Subcutaneous abdominal adipose tissue (tissue), 5 donors: Measurements from ENCODE around the gene VGLL4.

Experiments used
- H3K27ac ChIP-seq: one replicate; pipeline ENCODE4 v1.7.0; 2013; ENCODE audit warnings: low read depth, mild to moderate bottlenecking, inconsistent platforms, low read length, moderate library complexity
- H3K27me3 ChIP-seq, 5 donors: one replicate each; pipeline ENCODE4 v1.7.0; 2013; ENCODE audit warnings: low read length in 5 of 5, inconsistent platforms in 1 of 5; ENCODE audit not compliant: control insufficient read depth in 5 of 5, insufficient read depth in 4 of 5
- H3K36me3 ChIP-seq, 5 donors: one replicate each; pipeline ENCODE4 v1.7.0; 2013; ENCODE audit warnings: low read length in 5 of 5; ENCODE audit not compliant: control insufficient read depth in 5 of 5, insufficient read depth in 5 of 5
- H3K4me1 ChIP-seq, 5 donors: one replicate each; pipeline ENCODE4 v1.7.0; 2013; ENCODE audit warnings: low read length in 5 of 5, mild to moderate bottlenecking in 3 of 5, moderate library complexity in 1 of 5; ENCODE audit not compliant: control insufficient read depth in 5 of 5, insufficient read depth in 5 of 5
- H3K4me3 ChIP-seq, 5 donors: one replicate each; pipeline ENCODE4 v1.7.0; 2013; ENCODE audit warnings: low read length in 5 of 5, low read depth in 1 of 5
- H3K9ac ChIP-seq, 5 donors: one replicate each; pipeline ENCODE4 v1.7.0; 2013; ENCODE audit warnings: low read length in 5 of 5, mild to moderate bottlenecking in 4 of 5, moderate library complexity in 3 of 5
- H3K9me3 ChIP-seq, 5 donors: one replicate each; pipeline ENCODE4 v1.7.0; 2013; ENCODE audit warnings: low read length in 5 of 5; ENCODE audit not compliant: control insufficient read depth in 5 of 5
- donor health status: healthy.
- donor health status: healthy.
- donor health status: healthy.
- donor health status: healthy.
- donor health status: healthy.

Gene VGLL4

DNA sequence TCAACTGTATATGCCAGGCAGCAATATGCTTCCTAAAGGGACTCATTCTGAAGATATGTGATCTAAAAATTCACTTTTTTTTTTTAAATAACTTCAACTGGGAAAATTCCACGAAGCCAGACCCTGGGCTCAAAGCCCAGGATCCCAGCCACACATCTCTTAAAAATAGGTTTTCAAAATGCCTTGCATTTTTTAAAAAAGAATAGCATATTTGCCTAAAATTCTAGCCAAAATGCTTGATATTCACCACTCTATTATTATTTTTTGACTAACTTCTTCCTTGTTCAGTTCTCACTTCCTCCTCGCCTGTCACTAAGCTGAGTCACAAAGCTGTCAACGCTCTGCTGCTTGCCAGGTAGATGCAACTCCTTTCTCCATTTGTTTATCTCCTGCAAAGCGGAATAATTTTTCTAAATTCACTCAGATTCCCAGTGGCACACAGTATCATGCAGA lies 28.0 kb upstream of the VGLL4 start:
- Histone ChIP-seq H3K9me3 (no peaks in the 10 kb centered on the region), H3K4me3 (no peak overlapping the region), H3K27ac (no peak overlapping the region), H3K9ac (no peak overlapping the region), H3K36me3 (peaks cover 0 to 5% (median 0%) of the 10 kb centered on the region in 5 donors), H3K4me1 (peaks cover 2 to 20% (median 18%) of the 10 kb centered on the region in 5 donors), H3K27me3 (no peaks in the 10 kb centered on the region)

DNA sequence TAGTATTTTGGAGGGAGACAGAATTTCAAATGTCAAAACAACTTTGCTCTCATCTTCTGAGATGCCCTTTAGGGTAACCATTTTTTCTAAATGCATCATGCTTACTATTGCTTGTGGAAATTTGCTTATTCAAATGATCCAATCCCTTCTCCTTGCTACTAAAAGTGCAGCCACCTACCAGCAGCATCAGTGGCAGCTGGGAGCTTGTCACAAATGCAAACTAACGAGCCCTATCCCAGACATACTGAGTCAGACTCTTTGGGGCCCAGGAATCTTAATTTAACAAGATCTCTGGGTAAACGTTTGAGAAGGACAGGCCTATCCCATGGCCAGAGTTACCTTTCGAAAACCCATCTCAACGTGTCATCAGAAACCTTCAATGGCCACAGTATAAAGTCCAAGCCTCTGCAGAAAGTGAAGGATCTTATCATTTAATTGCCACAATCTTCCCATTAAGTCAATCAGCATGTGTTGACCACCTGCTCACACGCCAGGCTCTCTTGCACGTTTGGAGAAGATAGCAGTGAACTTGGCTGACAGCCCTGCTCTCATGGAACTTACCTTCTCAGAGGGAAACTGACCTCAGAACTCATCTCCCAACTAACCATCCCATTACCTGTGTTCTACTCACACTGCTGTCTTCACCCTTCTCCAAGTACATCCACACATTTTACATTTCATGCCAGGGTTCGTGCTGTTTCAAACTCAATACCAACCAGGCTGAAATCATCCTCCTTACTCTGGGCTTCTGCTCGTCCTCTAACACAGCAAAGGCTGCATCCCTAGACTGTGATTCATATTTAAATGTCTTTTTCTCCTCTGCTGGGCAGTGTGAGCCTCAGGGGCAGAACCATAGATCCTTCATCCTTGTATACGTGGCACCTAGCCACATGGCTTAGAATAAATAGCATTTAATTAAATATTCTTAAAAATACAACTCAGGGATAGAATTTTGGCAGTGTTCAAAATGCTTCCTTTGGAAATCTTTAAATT lies 24.8 kb upstream of the VGLL4 start:
- H3K27me3 ChIP-seq = no peaks in the 10 kb centered on the region
- no peak overlapping the region for H3K4me3 ChIP-seq
- peaks cover 2 to 20% (median 18%) of the 10 kb centered on the region in 5 donors for H3K4me1 ChIP-seq

DNA sequence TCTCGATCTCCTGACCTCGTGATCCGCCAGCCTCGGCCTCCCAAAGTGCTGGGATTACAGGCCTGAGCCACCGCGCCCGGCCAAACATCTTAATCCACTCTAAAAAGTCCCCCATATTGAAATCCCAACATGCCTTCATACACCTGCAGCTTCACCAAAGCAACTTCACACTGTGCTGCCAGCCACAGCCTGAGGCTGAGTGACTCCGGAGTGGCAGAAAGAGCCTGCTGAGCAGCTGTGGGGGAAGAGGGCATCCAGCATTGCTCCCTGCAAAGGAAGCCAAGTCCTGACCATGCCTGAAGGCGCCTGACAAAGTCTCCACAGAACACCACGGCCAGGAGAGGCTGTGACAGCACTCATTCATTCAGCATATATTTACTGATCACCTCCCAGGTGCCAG lies 21.6 kb upstream of the VGLL4 start:
- Histone ChIP-seq H3K4me1 (peaks cover 0 to 7% (median 5%) of the 10 kb centered on the region in 5 donors), H3K9me3 (peaks cover 0 to 5% (median 0%) of the 10 kb centered on the region in 5 donors), H3K4me3 (no peak overlapping the region)

More for the DNA sequence above, 24.8 kb upstream of the VGLL4 start:
- Histone ChIP-seq H3K36me3 (peaks cover 0 to 5% (median 0%) of the 10 kb centered on the region in 5 donors), H3K9ac (no peak overlapping the region), H3K27ac (no peak overlapping the region), H3K9me3 (no peaks in the 10 kb centered on the region)

DNA sequence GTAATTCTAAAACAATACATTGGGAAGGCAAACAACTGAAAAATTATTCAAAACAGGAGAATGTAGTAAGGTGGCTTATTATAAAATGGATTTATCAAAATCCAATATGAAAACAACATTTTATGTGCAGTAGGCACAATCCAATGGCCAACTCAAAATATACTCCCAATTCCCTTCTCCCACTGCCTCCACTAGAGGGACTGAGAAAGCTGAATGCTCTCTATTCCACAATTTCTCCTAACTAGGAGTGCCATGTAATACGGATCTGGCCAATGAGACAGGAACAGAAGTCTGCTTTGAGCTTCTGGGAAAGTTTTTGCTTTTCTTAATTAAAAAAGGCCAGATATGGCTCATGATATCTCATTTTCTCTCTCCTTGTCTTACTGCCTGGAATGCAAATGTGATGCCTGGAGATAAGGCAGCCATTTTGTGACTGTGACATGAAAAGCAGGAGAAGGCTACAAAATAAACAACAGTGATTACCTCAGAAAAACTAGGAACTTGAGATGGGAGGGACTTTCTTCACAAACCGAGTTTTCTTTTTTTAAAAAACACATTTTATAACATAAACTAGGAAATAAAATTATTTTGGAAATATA lies 18.8 kb upstream of the VGLL4 start:
- Histone ChIP-seq H3K4me1 (peaks cover 0 to 16% (median 7%) of the 10 kb centered on the region in 5 donors), H3K27ac (no peak overlapping the region), H3K36me3 (no peaks in the 10 kb centered on the region), H3K9me3 (peaks cover 0 to 5% (median 0%) of the 10 kb centered on the region in 5 donors), H3K4me3 (no peak overlapping the region), H3K9ac (no peak overlapping the region), H3K27me3 (no peaks in the 10 kb centered on the region)

More for the DNA sequence above, 21.6 kb upstream of the VGLL4 start:
- Histone ChIP-seq H3K9ac (no peak overlapping the region), H3K36me3 (peaks cover 0 to 5% (median 0%) of the 10 kb centered on the region in 5 donors), H3K27ac (no peak overlapping the region), H3K27me3 (no peaks in the 10 kb centered on the region)

DNA sequence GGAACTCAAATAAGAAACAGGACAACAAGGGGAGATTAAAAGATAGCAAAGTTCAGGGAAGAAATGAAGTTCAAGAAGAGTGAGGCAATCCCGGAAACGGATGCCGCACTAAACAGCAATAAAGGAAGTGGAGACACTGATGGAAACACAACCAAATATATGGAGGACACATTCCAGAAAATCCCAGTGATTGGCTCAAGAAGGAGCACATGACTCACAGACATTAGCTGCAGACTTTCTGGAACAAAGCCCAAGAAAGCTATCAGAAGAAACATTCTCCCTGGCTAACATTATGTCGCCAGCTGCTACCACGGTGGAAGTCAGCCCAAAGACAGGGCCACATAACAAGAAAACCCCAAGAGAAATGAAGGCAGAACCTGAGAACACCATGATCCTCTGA lies 18.1 kb upstream of the VGLL4 start:
- Histone ChIP-seq H3K27me3 (no peaks in the 10 kb centered on the region), H3K9ac (no peak overlapping the region), H3K36me3 (no peaks in the 10 kb centered on the region), H3K9me3 (peaks cover 0 to 5% (median 0%) of the 10 kb centered on the region in 5 donors), H3K4me1 (peaks cover 3 to 23% (median 13%) of the 10 kb centered on the region in 5 donors), H3K4me3 (no peak overlapping the region), H3K27ac (no peak overlapping the region)

DNA sequence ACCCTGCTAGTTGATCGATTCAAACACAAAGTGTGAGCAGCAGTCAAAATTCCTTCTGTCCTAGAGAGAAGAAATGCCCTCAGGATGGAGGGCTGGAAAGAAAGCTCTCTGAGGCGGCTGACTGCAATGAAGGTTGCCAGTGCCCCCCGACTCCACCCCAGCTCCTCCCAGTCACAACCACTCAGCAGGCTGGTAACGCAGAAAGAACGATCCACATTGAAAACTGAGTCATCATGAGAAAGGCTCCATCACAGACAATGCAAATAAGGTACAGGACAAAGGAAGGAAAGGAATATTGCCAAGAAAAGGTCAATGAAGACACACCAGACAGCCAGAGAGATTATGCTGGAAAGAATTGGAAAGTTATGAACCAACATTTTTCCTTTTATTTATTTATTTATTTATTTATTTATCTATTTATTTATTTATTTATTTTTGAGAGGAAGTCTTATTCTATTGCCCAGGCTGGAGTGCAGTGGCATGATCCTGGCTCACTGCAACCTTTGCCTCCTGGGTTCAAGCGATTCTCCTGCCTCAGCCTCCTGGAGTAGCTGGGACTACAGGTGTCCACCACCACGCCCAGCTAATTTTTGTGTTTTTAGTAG lies 17.4 kb upstream of the VGLL4 start:
- Histone ChIP-seq H3K27me3 (no peaks in the 10 kb centered on the region), H3K36me3 (no peaks in the 10 kb centered on the region), H3K27ac (no peak overlapping the region), H3K4me3 (no peak overlapping the region), H3K9ac (no peak overlapping the region), H3K4me1 (peaks cover 3 to 29% (median 18%) of the 10 kb centered on the region in 5 donors), H3K9me3 (peaks cover 0 to 5% (median 0%) of the 10 kb centered on the region in 5 donors)

DNA sequence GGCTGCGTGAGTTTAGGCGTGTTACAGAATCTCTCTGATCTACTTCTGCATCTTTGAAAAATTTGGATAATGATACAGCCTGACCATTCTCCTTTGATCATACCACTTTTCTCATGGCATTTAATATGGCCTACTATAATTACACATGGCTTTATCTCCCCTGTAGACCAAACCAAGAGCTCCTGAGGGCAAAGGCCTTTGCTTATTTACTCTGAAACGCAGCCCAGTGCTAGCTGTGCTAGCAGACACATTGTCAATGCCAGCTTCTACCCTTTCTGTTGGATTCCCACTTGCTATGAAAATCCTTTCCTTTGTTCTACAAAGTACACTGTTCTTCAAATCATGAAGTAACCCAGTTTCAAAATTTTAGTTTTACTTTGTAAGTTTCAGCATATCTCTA lies 16.5 kb upstream of the VGLL4 start:
- Histone ChIP-seq H3K27me3 (no peaks in the 10 kb centered on the region), H3K27ac (no peak overlapping the region), H3K9me3 (peaks cover 0 to 5% (median 0%) of the 10 kb centered on the region in 5 donors), H3K4me1 (peaks cover 3 to 36% (median 18%) of the 10 kb centered on the region in 5 donors), H3K36me3 (no peaks in the 10 kb centered on the region), H3K4me3 (no peak overlapping the region), H3K9ac (no peak overlapping the region)

DNA sequence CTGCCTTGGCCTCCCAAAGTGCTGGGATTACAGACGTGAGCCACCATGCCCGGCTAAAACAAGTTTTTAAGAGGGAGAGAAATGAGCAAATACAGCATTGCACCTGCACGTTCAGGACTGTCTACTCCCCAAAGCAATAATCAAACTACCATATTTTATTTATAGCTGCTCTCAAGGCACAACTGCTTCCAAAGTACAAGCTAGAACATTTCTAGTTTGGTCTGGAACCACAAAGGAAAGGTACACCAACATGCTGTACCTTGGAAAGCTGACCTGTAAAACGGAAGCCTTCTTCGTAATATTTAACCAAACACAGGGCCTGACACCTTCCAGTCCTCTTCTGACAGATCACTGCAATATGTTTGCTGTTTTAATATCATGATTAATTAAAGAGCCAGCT lies 14.5 kb upstream of the VGLL4 start:
- H3K27me3 ChIP-seq = no peaks in the 10 kb centered on the region
- H3K4me3 ChIP-seq = no peak overlapping the region
- H3K36me3 ChIP-seq = no peaks in the 10 kb centered on the region
- peaks cover 3 to 37% (median 18%) of the 10 kb centered on the region in 5 donors for H3K4me1 ChIP-seq
- H3K9me3 ChIP-seq = peaks cover 0 to 5% (median 0%) of the 10 kb centered on the region in 5 donors
- no peak overlapping the region for H3K9ac ChIP-seq
- no peak overlapping the region for H3K27ac ChIP-seq

DNA sequence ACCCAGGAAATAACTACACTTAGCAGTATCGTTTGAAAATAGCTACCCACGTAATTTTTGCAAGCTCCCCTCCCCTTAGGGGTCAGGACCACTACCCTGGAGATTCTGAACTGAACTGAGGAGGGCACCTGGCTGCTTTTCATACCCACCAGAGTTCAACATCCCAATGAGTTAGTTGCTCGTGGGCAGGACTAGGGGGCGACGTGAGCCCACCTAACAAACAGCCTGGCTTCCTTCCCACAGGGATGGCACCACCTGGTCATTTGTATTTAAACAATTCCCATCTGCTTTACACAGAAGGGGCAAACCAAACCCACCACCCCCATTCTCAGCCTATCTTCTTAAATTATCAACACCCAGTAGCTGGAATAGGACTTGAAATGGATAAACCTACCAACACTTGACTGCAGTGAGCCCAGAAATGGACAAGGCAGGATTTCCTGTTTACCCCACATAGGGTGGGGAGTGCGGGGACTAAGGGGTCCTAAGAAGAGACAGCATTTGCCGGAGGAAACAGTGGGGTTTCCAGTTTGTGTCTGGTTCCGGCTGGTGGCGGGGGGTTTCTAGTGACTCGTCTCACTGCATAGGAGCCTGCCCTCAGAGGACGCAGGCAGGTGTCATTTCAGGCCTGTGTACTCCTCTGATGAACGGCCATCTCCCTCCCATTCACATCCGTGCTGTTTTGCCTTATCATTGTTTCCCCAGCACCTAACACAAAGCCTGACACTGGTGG lies 11.6 kb upstream of the VGLL4 start:
- Histone ChIP-seq H3K9me3 (no peaks in the 10 kb centered on the region), H3K36me3 (no peaks in the 10 kb centered on the region), H3K27me3 (no peaks in the 10 kb centered on the region), H3K4me3 (no peak overlapping the region), H3K4me1 (peaks cover 0 to 30% (median 13%) of the 10 kb centered on the region in 5 donors), H3K9ac (peak overlapping the region in 1 of 5 donors; percentile 1), H3K27ac (no peak overlapping the region)
